ENCODE measurements around the gene OR10Z1.

The OR10Z1 gene, protein sequence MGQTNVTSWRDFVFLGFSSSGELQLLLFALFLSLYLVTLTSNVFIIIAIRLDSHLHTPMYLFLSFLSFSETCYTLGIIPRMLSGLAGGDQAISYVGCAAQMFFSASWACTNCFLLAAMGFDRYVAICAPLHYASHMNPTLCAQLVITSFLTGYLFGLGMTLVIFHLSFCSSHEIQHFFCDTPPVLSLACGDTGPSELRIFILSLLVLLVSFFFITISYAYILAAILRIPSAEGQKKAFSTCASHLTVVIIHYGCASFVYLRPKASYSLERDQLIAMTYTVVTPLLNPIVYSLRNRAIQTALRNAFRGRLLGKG

GRCh38 chr1:158604968-158605367 is at the start of gene OR10Z1:
Gene OR10Z1 (plus strand): TSS chr1:158605268. CDS start chr1:158606439, 1,171 bp downstream.
- DNase-seq (ENCODE audit: low read depth in 1 of 2, low spot score in 1 of 2), result no peak

DNA sequence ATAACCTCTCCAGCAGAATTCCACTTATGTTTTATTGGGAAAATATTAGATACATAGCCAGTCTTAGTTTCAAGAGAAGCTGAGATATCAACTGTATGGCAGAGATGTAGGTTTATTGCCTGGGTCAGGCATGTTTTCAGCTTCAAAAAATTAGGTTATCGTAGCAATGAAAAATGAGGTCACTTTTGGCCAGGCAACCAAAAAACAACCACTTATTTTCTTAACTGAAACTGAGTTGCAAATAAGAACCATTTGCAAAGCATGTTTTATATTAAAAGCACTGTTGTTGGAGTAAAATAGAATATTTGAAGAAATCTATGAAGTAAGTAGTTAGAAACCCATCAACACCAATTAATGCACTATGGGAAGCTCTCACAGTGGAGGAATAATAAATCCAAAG is 45.4 kb upstream of the OR10Z1 start:
- no peak for DNase-seq (ENCODE audit: low read depth in 1 of 2, low spot score in 1 of 2)

- DNase-seq (ENCODE audit: low read depth in 1 of 2, low spot score in 1 of 2), result no peak
These were observed 41.2 kb upstream of the OR10Z1 start for GRCh38 chr1:158563853-158564252.

- DNase-seq (ENCODE audit: low read depth in 1 of 2, low spot score in 1 of 2), result no peak
These were observed 40.5 kb upstream of the OR10Z1 start for GRCh38 chr1:158564608-158565007.

DNA sequence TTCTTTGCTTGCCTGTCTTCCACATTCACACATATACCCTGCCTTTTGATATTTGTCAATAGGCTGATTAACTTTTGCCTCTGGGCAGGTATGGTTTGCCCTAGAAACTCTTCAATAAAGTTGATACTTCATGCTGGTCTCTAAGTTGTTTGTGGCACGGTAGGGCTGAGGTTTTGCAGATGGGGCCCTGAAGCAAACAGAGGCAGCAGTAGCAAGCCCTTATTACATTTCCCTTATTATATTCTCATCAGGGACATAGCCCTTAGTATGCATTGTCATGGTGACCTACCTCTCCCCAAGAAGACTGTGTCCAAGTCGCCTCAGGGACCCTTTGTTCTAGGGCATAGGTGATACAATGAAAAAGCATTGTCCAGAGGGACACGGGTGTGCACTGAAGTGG is 34.6 kb upstream of the OR10Z1 start, which contains the start of gene OR6P1:
TSS of gene OR6P1 (minus strand) at position 101 of the 400 bp plus-strand sequence. CDS start 6,976 bp downstream, outside the sequence.
- DNase-seq (ENCODE audit: low read depth in 1 of 2, low spot score in 1 of 2), result no peak

DNA sequence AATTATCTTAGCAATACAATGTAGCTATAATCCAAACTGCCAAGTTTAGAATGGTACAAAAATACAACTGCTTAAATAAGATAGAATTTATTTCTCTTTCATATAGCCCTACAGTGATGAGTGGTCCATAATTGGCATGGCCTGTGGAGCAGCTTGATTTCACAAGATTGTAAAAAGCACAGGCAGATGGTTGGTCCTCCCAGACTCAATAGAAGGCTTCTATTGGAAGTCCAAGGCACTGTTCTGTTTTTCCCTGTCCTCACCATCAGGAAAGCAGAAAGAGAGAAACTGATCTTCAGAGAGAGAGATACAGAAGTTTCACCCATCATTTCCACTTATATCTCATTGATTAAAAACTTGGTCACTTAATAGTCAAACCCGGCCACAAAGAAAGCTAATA is 32.8 kb upstream of the OR10Z1 start:
- no peak for DNase-seq (ENCODE audit: low read depth in 1 of 2, low spot score in 1 of 2)

DNA sequence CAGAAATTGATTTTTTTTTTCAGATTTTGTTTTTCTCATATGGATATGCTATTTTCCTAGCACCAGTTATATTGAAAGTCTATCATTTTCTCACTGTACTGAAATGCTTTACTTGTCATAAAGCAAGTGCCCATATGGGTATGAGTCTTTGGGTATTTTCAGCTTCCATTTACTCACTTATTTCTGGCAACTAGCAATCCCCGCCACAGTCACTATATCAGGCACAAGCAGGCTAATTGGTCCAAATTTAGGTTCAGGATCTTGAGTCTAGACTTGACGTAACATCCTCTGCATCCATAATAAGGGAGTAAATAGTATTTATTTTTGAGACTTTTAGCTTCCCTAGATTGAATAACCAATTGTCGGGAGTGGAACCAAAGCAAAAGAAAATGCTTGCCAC is 27.5 kb upstream of the OR10Z1 start:
- DNase-seq (ENCODE audit: low read depth in 1 of 2, low spot score in 1 of 2), result no peak

DNA sequence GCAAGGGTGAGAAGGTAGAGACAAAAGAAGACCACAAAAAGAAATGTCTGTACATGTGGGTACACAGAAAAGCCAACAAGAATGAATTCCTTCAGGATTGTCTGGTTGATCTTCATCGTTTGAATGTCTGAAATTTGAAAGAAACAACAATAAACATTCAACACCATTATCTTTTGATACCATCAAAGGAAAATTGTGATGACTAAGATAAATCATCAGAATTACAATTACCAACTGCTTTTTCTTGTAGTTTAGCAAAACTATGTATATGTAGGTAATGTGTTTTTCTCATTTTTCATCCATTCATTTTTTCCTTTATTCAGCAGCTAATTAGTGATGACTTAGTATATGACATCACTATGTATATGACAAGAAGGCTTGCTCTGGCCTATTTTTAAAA is 25.3 kb upstream of the OR10Z1 start, which contains the start of gene OR10X1:
TSS of gene OR10X1 (minus strand) at position 167 of the 400 bp plus-strand sequence. CDS start at position 167, 0 bp downstream.
- DNase-seq (ENCODE audit: low read depth in 1 of 2, low spot score in 1 of 2), result no peak

DNA sequence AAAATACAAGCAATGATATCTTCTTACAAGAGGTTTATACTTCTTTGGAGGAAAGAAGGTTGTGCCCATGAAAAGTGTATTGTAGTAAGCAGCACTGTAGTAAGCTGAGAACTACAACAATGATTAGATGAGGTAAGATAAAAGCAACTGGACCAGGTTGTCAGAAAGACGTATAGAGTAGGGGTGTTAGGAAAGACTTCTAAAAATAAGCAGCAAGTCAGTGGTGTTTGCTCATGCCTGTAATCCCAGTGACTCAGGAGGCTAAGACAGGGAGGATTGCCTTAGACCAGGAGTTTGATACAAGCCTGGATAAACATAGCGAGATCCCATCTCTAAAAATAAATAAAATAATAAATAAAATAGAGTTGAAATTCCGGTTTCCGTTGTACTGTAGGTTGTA is 21.1 kb upstream of the OR10Z1 start:
- DNase-seq (ENCODE audit: low read depth in 1 of 2, low spot score in 1 of 2), result no peak

- no peak for DNase-seq (ENCODE audit: low read depth in 1 of 2, low spot score in 1 of 2)
These were observed 18.1 kb upstream of the OR10Z1 start for GRCh38 chr1:158586942-158587341.

DNA sequence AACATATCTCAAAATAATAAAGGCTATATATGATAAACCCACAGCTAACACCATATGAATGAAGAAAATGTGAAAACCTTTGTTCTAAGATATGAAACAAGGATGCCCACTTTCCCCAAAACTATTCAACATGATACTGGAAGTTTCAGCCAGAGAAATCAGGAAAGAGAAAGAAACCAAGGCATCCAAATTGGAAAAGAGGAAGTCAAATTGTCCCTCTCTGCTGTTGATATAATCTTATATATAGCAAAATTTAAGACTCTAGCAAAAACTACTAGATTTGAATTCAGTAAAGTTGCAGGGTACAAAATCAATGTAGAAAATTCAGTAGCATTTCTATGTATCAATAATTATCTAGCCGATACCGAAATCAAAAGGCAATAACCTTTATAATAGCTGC is 4.3 kb upstream of the OR10Z1 start:
- no peak for DNase-seq (ENCODE audit: low read depth in 1 of 2, low spot score in 1 of 2)

GRCh38 chr1:158607296-158607695 is 2.2 kb downstream of the OR10Z1 start:
- DNase-seq (ENCODE audit: low read depth in 1 of 2, low spot score in 1 of 2), result no peak

DNA sequence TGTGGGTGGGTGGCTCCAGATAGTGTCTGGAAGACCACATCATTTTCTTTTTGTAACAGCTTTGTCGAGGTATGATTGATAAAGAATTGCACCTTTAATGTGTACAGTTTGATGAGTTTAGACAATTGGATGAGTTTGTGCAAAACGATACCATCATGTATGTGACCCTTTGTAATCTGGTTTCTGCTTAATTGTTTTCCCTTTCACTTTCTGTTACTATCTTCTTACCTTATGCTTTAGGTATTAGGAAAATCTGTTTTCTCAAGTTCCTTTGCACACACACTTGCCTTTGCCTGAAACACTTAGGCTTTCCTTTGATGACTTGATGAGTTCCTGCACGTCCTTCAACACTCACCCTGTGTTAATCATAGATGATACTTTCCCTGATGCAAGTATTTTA is 6.8 kb downstream of the OR10Z1 start:
- no peak for DNase-seq (ENCODE audit: low read depth in 1 of 2, low spot score in 1 of 2)

GRCh38 chr1:158613764-158614163 is 8.7 kb downstream of the OR10Z1 start:
- DNase-seq (ENCODE audit: low read depth in 1 of 2, low spot score in 1 of 2), result no peak

- DNase-seq (ENCODE audit: low read depth in 1 of 2, low spot score in 1 of 2), result no peak
These were observed 33.1 kb downstream of the OR10Z1 start for GRCh38 chr1:158638146-158638545.

- DNase-seq (ENCODE audit: low read depth in 1 of 2, low spot score in 1 of 2), result no peak
These were observed 33.8 kb downstream of the OR10Z1 start for GRCh38 chr1:158638904-158639303.

GRCh38 chr1:158644449-158644848 is 39.4 kb downstream of the OR10Z1 start:
- DNase-seq (ENCODE audit: low read depth in 1 of 2, low spot score in 1 of 2), result no peak

GRCh38 chr1:158646465-158646864 is 41.4 kb downstream of the OR10Z1 start:
- DNase-seq (ENCODE audit: low read depth in 1 of 2, low spot score in 1 of 2), result no peak

DNA sequence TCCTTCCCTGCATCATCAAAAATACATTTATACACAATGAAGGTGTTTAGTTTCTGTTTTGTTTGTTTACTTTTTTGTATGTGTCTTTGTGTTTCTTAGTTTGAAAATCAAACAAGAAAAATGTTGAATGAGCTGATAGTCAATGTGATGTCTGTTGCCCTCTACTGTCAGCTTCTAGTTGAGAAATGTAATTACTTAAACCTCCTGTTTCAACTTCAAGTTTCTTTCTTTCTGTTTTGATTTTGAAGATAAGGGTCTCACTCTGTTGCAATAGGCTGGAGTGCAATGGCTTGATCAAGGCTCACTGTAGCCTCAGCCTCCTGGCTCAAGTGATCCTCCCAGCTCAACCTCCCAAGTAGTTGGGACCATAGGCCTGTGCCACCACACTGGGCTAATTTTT is 44.0 kb downstream of the OR10Z1 start:
- DNase-seq (ENCODE audit: low read depth in 1 of 2, low spot score in 1 of 2), result no peak

DNA sequence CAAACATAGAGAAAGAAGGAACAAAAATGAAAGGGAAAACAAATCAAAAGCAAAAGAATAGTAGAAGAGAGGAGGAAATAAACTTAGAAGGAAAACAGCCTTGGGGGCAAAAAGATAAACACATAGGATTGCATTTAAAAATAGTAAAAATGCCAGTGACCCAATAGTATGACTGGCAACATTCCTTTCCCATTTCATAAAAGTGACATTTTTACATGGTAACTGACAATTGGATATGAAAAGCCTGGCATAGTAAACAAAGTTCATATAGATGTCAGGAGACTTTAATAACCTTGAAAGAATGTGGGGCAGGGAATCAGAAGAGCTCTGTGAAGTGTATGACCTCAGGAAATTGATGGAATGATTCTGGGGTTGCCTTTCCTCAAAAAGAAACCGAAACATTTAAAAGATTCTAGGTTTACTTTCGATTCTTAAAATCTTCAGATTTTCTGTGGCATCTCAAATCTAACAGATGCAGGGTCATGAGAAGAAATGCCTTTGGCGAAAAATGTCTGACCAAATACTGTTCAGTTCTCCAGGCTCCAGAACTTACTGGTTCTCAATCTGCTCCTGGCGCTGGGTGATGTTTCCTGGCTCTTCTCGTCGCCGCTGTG is 47.8 kb downstream of the OR10Z1 start:
- no peak for DNase-seq (ENCODE audit: low read depth in 1 of 2, low spot score in 1 of 2)

GRCh38 chr1:158654086-158654485 is 49.0 kb downstream of the OR10Z1 start:
- DNase-seq (ENCODE audit: low read depth in 1 of 2, low spot score in 1 of 2), result no peak

GRCh38 chr1:158654571-158654970 is 49.5 kb downstream of the OR10Z1 start:
- DNase-seq (ENCODE audit: low read depth in 1 of 2, low spot score in 1 of 2), result no peak
